ENCODE data around the gene RIMBP2.

Gene RIMBP2

GRCh38 chr12:130375296-130376287 is 340.5 kb downstream of the RIMBP2 start:
- DNase-seq (ENCODE audit: low read depth in 1 of 2, low spot score in 1 of 2): no peak
- Histone ChIP-seq H3K4me3 (replicated peaks; ENCODE audit: insufficient read depth, low read length) (no peak overlapping the region), H3K27me3 (ENCODE audit: insufficient read depth, poor library complexity, severe bottlenecking) (no peaks in the 10 kb centered on the region), H3K27ac (replicated peaks) (no peak overlapping the region)
- TF ChIP-seq REST (IDR thresholded peaks at IDR 0.05; ENCODE audit: insufficient replicate concordance, low read depth) (no peak), POLR2AphosphoS5 (IDR thresholded peaks at IDR 0.05; ENCODE audit: low read depth) (no peak), CTCF (IDR thresholded peaks at IDR 0.05; ENCODE audit: insufficient read depth, low read length) (no peak), GABPA (IDR thresholded peaks at IDR 0.05; ENCODE audit: low read depth) (no peak), SPI1 (IDR thresholded peaks at IDR 0.05; ENCODE audit: borderline replicate concordance, low read depth) (no peak)

GRCh38 chr12:130374083-130374482 is 342.0 kb downstream of the RIMBP2 start:
- H3K4me3 ChIP-seq (replicated peaks; ENCODE audit: insufficient read depth, low read length): no peak overlapping the region
- TF ChIP-seq SPI1 (IDR thresholded peaks at IDR 0.05; ENCODE audit: borderline replicate concordance, low read depth) (no peak), REST (IDR thresholded peaks at IDR 0.05; ENCODE audit: insufficient replicate concordance, low read depth) (no peak), GABPA (IDR thresholded peaks at IDR 0.05; ENCODE audit: low read depth) (no peak), POLR2AphosphoS5 (IDR thresholded peaks at IDR 0.05; ENCODE audit: low read depth) (no peak), CTCF (IDR thresholded peaks at IDR 0.05; ENCODE audit: insufficient read depth, low read length) (no peak)
- no peak overlapping the region for H3K27ac ChIP-seq (replicated peaks)
- no peak for DNase-seq (ENCODE audit: low read depth in 1 of 2, low spot score in 1 of 2)
- no peaks in the 10 kb centered on the region for H3K27me3 ChIP-seq (ENCODE audit: insufficient read depth, poor library complexity, severe bottlenecking)

GRCh38 chr12:130372936-130373335 is 343.2 kb downstream of the RIMBP2 start:
- no peak for TF ChIP-seq POLR2AphosphoS5 (IDR thresholded peaks at IDR 0.05; ENCODE audit: low read depth)
- TF ChIP-seq SPI1 (IDR thresholded peaks at IDR 0.05; ENCODE audit: borderline replicate concordance, low read depth): no peak
- TF ChIP-seq CTCF (IDR thresholded peaks at IDR 0.05; ENCODE audit: insufficient read depth, low read length): no peak
- no peak for TF ChIP-seq GABPA (IDR thresholded peaks at IDR 0.05; ENCODE audit: low read depth)
- no peak for TF ChIP-seq REST (IDR thresholded peaks at IDR 0.05; ENCODE audit: insufficient replicate concordance, low read depth)
- DNase-seq (ENCODE audit: low read depth in 1 of 2, low spot score in 1 of 2): no peak

More at GRCh38 chr12:130372936-130373335, 343.2 kb downstream of the RIMBP2 start:
- Histone ChIP-seq H3K4me3 (replicated peaks; ENCODE audit: insufficient read depth, low read length) (no peak overlapping the region), H3K27ac (replicated peaks) (no peak overlapping the region), H3K27me3 (ENCODE audit: insufficient read depth, poor library complexity, severe bottlenecking) (no peaks in the 10 kb centered on the region)

Data from HL-60 (cell line).